Astrocyte (in vitro differentiated cells and primary cell): ENCODE data around the gene PRAMEF20.

Experiments used
- EZH2 ChIP-seq: IDR thresholded peaks from 2 replicates; pipeline ENCODE4 v1.6.1; 2012; ENCODE audit warnings: mild to moderate bottlenecking, low read length, inconsistent platforms; ENCODE audit not compliant: insufficient read depth
- TF ChIP-seq, protein P1 (sequence below): IDR thresholded peaks from 2 replicates; pipeline ENCODE4 v1.5.1; 2011; ENCODE audit warnings: low read depth, mild to moderate bottlenecking, inconsistent platforms, low read length, moderate library complexity; ENCODE audit not compliant: insufficient read depth

DNA sequence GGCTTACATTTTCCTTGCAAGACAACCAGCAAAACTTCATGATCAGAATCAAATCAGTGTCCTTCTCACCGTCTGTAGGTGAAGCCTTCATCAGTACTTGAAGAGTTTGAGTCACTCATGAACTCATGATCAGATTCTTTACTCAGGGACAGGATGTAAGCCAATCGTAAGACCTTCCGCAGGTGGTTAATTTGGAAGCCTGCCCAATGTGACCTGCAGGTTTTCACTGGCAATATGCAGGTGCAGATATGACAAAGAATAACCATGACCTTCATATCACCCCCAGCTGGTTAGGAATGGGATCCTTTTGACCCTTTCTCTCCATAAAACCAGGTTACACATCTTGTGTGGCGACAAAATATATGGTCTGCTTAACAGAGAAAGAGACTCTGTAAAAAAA, 2.4 kb upstream of the PRAMEF20 start:
- TF ChIP-seq, protein P1, sequence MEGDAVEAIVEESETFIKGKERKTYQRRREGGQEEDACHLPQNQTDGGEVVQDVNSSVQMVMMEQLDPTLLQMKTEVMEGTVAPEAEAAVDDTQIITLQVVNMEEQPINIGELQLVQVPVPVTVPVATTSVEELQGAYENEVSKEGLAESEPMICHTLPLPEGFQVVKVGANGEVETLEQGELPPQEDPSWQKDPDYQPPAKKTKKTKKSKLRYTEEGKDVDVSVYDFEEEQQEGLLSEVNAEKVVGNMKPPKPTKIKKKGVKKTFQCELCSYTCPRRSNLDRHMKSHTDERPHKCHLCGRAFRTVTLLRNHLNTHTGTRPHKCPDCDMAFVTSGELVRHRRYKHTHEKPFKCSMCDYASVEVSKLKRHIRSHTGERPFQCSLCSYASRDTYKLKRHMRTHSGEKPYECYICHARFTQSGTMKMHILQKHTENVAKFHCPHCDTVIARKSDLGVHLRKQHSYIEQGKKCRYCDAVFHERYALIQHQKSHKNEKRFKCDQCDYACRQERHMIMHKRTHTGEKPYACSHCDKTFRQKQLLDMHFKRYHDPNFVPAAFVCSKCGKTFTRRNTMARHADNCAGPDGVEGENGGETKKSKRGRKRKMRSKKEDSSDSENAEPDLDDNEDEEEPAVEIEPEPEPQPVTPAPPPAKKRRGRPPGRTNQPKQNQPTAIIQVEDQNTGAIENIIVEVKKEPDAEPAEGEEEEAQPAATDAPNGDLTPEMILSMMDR = no peak
- TF ChIP-seq EZH2 = no peak
